Nephron (organoid): ENCODE data around the gene TSR1.
A peak's percentile ranks its signal among the peaks of the same experiment; 100 is the strongest.

ENCODE experiments used
- H3K27ac Mint-ChIP-seq, 3 experiments: 2 replicates each; pipeline ENCODE4 v1.8.0; 2020; ENCODE audit warnings: mixed read lengths in 3 of 3, mild to moderate bottlenecking in 2 of 3, moderate library complexity in 1 of 3
- H3K27me3 Mint-ChIP-seq: 2 replicates; pipeline ENCODE4 v1.8.0; 2021; ENCODE audit warnings: low read depth, mild to moderate bottlenecking, moderate library complexity, mixed read lengths
- H3K36me3 Mint-ChIP-seq: 2 replicates; pipeline ENCODE4 v1.8.0; 2020; ENCODE audit warnings: low read depth, mixed read lengths
- H3K4me1 Mint-ChIP-seq: 2 replicates; pipeline ENCODE4 v1.8.0; 2020; ENCODE audit warnings: mixed read lengths
- H3K4me3 Mint-ChIP-seq, 3 experiments: 2 replicates each; pipeline ENCODE4 v1.8.0; 2020; ENCODE audit warnings: mild to moderate bottlenecking in 3 of 3, mixed read lengths in 3 of 3, moderate library complexity in 2 of 3
- H3K9me3 Mint-ChIP-seq: 2 replicates; pipeline ENCODE4 v1.8.0; 2020; ENCODE audit warnings: mixed read lengths
- CTCF ChIP-seq, 3 experiments: fragments of 200-600 bp; sonication (generic); IDR thresholded peaks; one replicate each; pipeline ENCODE4 v1.5.0; 2021; ENCODE audit warnings: antibody characterized with exemption in 3 of 3; ENCODE audit not compliant: unreplicated experiment in 3 of 3

TSR1 gene

GRCh38 chr17:2336215-2336851, at the start of gene TSR1:
Gene TSR1, minus strand, starts transcription at chr17:2336457. Its CDS starts 30 bp downstream, at chr17:2336427.
- Mint-ChIP-seq H3K4me1 (peaks cover 23% of the 10 kb centered on the region), H3K9me3 (no peaks in the 10 kb centered on the region), H3K27me3 (no peaks in the 10 kb centered on the region), H3K4me3 (peak within 1 kb of the TSS in 2 of 3 experiments; percentile 100), H3K36me3 (peaks cover 9% of the 10 kb centered on the region), H3K27ac (peak within 1 kb of the TSS; percentile 84 to 97 (median 93))
- peak in 2 of 3 experiments; percentile 12 to 14 for TF ChIP-seq CTCF (IDR thresholded peaks at IDR 0.05; ENCODE audit: unreplicated experiment in 3 of 3)

- H3K27me3 Mint-ChIP-seq: no peaks in the 10 kb centered on the region
- H3K27ac Mint-ChIP-seq: peak overlapping the region in 1 of 3 experiments; percentile 46
- no peak overlapping the region for H3K4me3 Mint-ChIP-seq
- peaks cover 46% of the 10 kb centered on the region for H3K4me1 Mint-ChIP-seq
- no peak for TF ChIP-seq CTCF (IDR thresholded peaks at IDR 0.05; ENCODE audit: unreplicated experiment in 3 of 3)
- peaks cover 10% of the 10 kb centered on the region for H3K36me3 Mint-ChIP-seq
- no peaks in the 10 kb centered on the region for H3K9me3 Mint-ChIP-seq
Measured at GRCh38 chr17:2385240-2386210, 49.3 kb upstream of the TSR1 start.

- Mint-ChIP-seq H3K36me3 (peaks cover 10% of the 10 kb centered on the region), H3K27me3 (no peaks in the 10 kb centered on the region), H3K9me3 (no peaks in the 10 kb centered on the region), H3K4me1 (peaks cover 36% of the 10 kb centered on the region), H3K27ac (peak overlapping the region in 2 of 3 experiments; percentile 21 to 64), H3K4me3 (no peak overlapping the region)
- no peak for TF ChIP-seq CTCF (IDR thresholded peaks at IDR 0.05; ENCODE audit: unreplicated experiment in 3 of 3)
Measured at GRCh38 chr17:2384439-2385127, 48.3 kb upstream of the TSR1 start.

GRCh38 chr17:2383628-2384167, 47.4 kb upstream of the TSR1 start:
- TF ChIP-seq CTCF (IDR thresholded peaks at IDR 0.05; ENCODE audit: unreplicated experiment in 3 of 3): no peak
- no peaks in the 10 kb centered on the region for H3K9me3 Mint-ChIP-seq
- H3K27ac Mint-ChIP-seq: peak overlapping the region; percentile 21 to 64 (median 43)
- peak overlapping the region in 1 of 3 experiments; percentile 14 for H3K4me3 Mint-ChIP-seq
- H3K4me1 Mint-ChIP-seq: peaks cover 29% of the 10 kb centered on the region
- H3K27me3 Mint-ChIP-seq: no peaks in the 10 kb centered on the region
- H3K36me3 Mint-ChIP-seq: peaks cover 14% of the 10 kb centered on the region

GRCh38 chr17:2380950-2381649, 44.8 kb upstream of the TSR1 start:
- H3K36me3 Mint-ChIP-seq: peaks cover 8% of the 10 kb centered on the region
- H3K4me3 Mint-ChIP-seq: no peak overlapping the region
- H3K27me3 Mint-ChIP-seq: no peaks in the 10 kb centered on the region
- peaks cover 16% of the 10 kb centered on the region for H3K4me1 Mint-ChIP-seq
- TF ChIP-seq CTCF (IDR thresholded peaks at IDR 0.05; ENCODE audit: unreplicated experiment in 3 of 3): no peak
- no peak overlapping the region for H3K27ac Mint-ChIP-seq
- no peaks in the 10 kb centered on the region for H3K9me3 Mint-ChIP-seq
